DMS153 treated with DMSO at 0.1 percent for 48 hours (cell line): ENCODE results near the gene PHLDB3.
A peak's percentile ranks its signal among the peaks of the same experiment; 100 is the strongest.
"Not testable (repeated sequence)": the region's sequence is repeated elsewhere in the genome, so short reads cannot be mapped to it uniquely, and the experiment has no call there.

Experiments used
- DNase-seq: peaks from one replicate; lab custom pipeline; 2025; ENCODE audit not compliant: unreplicated experiment; lab: John Stamatoyannopoulos, UW

PHLDB3 gene

GRCh38 chr19:43446746-43447489 is 57.6 kb downstream of the PHLDB3 start:
- peak; percentile 77 for DNase-seq

GRCh38 chr19:43445426-43445825 is 59.1 kb downstream of the PHLDB3 start:
- no peak for DNase-seq

- no peak for DNase-seq
These were observed 59.8 kb downstream of the PHLDB3 start for GRCh38 chr19:43444531-43445287.

- not testable (repeated sequence) for DNase-seq
These were observed 60.5 kb downstream of the PHLDB3 start for GRCh38 chr19:43444091-43444490.

GRCh38 chr19:43441716-43442115 is 62.8 kb downstream of the PHLDB3 start:
- DNase-seq = no peak

GRCh38 chr19:43439709-43440063 is 64.9 kb downstream of the PHLDB3 start:
- no peak for DNase-seq

- no peak for DNase-seq
These were observed 65.4 kb downstream of the PHLDB3 start for GRCh38 chr19:43439032-43439708.

GRCh38 chr19:43438291-43439031 is 66.1 kb downstream of the PHLDB3 start:
- DNase-seq = no peak

GRCh38 chr19:43437712-43438111 is 66.8 kb downstream of the PHLDB3 start:
- DNase-seq = no peak

GRCh38 chr19:43437284-43437683 is 67.3 kb downstream of the PHLDB3 start:
- not testable (repeated sequence) for DNase-seq

GRCh38 chr19:43435775-43436174 is 68.8 kb downstream of the PHLDB3 start:
- DNase-seq = no peak

GRCh38 chr19:43433689-43434088 is 70.9 kb downstream of the PHLDB3 start:
- DNase-seq = no peak

GRCh38 chr19:43433358-43433673 is 71.2 kb downstream of the PHLDB3 start:
- DNase-seq = no peak

- no peak for DNase-seq
These were observed 73.6 kb downstream of the PHLDB3 start for GRCh38 chr19:43430976-43431375.

- no peak for DNase-seq
These were observed 74.3 kb downstream of the PHLDB3 start for GRCh38 chr19:43430142-43430710.

GRCh38 chr19:43429395-43429794 is 75.2 kb downstream of the PHLDB3 start:
- DNase-seq = no peak

GRCh38 chr19:43425567-43426392 is 78.8 kb downstream of the PHLDB3 start:
- DNase-seq = peak; percentile 56
